Stimulated activated CD4-positive, alpha-beta T cell treated with anti-CD3 and anti-CD28 coated beads, Interleukin-15, amount 100 ng/mL, for 24 hours (primary cell): ENCODE measurements around the gene MAP2K7.
"Not testable (repeated sequence)": the region's sequence is repeated elsewhere in the genome, so short reads cannot be mapped to it uniquely, and the experiment has no call there.

ENCODE experiments used
- DNase-seq: peaks from one replicate; pipeline ENCODE4 v3.0.0-alpha.2; 2020

The MAP2K7 gene

DNA sequence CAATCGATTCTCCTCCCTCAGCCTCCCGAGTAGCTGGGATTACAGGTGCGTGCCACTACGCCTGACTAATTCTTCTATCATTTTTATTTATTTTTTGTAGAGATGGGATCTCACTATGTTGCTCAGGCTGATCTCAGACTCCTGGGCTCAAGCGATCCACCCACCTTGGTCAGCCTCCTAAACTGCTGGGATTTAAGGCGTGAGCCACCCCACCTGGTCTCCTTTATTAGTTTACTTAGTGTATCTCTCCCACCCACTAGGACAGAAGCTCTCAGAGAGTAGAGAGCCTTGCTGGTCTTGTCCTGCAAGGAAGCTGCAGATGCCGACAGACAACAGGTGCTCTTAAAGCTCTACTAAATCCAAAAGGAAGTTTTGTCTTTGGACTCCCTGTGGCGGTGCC is 17.9 kb upstream of the MAP2K7 start:
- no peak for DNase-seq

DNA sequence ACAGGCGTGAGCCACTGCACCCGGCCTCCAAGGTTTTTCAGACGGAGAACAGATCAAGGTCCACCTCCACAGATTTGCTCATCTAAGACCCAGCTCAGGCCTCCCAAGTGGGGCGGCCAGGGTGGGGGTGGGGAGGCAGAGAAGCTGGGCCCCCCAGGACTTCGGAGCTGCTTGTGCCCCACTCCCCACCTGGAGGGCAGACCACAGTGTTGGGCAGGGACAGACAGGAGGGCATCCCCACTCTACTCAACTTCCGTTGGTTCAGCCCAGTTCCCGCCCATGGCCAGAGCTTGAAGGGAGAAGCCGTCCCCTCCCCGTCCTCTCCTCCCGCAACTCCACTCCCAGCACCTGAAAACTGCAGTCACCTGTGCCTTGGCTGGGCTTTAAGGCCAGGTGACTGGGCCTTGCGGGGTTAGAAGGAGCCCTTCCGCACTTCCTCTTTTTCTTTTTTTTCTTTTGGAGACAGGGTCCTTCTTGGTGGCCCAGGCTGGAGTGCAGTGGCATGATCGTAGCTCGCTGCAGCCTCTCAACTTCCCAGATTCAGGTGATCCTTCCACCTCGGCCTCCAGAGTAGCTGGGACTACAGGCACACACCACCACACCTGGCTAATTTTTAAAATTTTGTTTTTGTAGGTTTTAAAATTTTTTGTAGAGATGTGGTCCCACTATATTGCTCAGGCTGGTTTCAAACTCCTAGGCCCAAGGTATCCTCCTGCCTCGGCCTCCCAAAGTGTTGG is 16.1 kb upstream of the MAP2K7 start:
- no peak for DNase-seq

DNA sequence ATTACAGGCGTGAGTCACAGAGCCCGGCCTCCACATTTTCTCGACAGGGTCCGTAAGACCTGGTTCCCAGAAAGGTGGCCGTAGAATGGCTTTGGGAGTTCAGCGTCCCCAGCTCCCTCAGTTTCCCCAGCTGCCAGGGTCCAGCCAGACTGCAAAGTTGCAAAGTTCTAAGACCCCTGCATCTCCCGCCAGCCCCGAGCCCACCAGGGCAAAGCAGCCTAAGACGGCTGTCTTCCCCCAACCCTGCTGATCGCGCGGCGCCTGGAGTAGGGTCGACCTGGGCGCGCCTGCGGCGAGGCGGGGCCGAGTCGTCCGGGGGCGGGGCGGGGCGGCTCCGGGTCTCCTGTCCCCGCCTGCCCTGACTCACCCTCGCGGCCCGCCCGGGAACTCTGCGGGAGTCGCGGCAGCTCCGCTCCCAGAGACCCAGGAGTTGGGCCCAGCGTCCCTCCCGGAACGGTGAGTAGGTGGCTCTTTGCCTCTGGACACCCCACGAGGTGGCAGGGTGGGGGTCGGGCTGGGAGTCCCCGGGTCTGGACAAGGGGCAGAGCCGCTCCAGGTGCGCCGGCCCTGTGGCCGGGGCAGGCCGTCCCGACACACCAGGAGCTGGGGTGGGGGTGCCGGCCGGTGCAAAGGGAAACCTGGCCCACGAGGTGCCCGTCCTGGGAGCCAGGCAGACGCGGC is 15.4 kb upstream of the MAP2K7 start, which contains the start of gene LRRC8E:
LRRC8E (plus strand) TSS at position 366 of the 681 bp plus-strand sequence. CDS start 7,094 bp downstream, outside the sequence.
- peak; percentile 76 for DNase-seq

DNA sequence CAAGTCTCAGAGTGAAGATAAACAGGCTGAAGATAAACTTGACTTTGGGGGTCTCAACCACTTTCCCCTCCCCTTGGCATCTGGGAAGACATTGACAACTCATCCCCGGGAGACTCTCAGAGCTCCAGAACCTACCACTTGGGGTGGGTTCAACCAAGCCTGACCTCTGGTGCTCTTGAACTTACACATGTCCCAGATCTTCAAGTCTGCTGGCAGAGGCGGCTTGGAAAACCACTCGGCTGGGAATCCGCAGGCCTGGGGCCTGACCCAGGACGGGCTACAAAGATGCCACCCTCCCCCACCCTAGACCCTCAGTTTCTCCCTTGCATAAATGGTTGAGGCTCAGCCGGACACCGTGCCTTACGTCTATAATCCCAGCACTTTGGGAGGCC is 14.9 kb upstream of the MAP2K7 start:
- DNase-seq: no peak

DNA sequence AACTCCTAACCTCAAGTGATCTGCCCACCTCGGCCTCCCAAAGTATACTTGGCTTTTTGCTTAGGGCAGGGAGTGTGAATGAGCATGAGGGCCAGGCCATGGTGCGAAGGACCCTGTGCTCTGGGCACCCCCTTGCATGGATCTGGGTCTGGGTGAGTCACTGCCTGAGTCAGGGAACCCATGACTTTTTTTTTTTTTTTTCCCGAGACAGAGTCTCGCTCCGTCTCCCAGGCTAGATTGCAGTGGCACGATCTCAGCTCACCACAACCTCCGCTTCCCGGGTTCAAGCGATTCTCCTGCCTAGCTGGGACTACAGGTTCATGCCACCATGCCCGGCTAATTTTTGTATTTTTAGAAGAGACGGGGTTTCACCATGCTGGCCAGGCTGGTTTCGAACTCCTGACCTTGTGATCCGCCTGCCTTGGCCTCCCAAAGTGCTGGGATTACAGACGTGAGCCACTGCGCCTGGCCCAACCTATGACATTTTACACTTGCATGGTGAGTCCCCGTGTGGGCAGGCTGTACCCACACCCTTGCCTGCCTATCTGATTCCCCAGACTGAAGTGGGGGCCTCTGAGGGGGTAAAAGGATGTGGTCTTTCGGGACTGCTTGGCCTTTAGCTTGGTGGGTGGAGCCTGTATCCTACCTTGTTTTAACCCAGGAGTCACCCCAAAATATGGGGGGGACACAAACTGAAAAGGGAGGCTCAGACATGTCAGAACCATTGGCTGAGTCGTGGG is 10.1 kb upstream of the MAP2K7 start:
- not testable (repeated sequence) for DNase-seq

DNA sequence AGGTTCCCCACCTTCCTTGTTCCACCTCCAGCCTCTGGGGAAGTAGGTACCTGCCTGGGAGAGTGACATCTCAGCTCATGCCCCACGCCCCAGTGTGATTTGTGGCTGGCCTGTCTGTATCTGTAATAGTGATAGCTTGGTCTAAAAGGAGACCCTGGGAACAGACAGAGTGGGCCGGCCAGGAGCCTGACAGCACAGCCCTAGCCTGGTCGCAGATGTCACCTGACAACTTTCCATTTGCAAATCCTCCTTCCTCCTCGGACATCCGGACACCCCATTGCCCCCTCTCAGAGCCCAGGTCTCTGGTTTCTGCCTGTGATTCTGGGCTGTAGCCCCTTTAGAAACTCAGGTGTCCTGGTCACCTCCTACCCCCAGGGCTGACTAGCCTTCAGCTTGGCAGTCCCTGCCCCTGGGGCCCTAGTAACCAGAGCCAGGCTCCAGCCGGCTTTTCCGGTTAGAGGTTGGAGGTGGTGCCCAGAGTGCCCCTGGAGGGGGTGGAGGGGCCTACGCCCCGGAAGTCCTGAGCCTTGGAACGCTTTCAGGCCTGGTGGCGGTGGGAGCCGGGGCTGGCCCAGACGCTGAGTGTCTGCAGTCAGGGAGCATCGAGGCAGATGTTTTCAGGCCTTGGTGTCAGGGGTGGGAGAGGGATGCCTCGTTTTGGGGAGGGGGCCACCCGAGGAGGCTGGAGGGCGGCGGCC is 8.9 kb upstream of the MAP2K7 start:
- no peak for DNase-seq

DNA sequence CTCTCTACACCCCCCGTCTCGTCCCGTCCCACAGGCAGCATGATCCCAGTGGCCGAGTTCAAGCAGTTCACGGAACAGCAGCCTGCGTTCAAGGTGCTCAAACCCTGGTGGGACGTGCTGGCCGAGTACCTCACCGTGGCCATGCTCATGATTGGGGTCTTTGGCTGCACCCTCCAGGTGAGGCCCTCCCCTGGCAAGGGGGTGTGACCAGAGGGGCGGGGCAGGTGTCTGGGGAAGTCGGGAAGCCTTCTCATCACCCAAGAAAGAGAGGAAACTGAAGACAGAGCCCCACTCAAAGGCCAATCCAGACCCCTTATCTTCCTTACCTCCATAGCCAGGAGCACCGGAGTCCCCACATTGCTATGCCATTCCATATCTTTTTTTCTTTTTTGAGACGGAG is 8.1 kb upstream of the MAP2K7 start:
- DNase-seq: no peak

DNA sequence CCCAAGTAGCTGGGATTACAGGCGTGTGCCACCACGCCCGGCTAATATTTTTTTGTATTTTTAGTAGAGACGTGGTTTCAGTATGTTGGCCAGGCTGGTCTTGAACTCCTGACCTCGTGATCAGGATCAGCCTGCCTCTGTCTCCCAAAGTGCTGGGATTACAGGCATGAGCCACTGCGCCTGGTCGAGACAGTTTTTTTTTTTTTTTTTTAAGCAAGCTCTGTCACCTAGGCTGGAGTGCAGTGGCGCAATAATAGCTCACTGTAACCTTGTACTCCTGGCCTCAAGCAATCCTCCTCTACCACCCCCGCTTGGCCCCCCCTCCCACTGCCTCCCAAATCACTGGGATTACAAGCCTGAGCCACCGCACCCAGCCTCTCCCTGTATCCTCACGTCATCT is 6.4 kb upstream of the MAP2K7 start:
- no peak for DNase-seq

DNA sequence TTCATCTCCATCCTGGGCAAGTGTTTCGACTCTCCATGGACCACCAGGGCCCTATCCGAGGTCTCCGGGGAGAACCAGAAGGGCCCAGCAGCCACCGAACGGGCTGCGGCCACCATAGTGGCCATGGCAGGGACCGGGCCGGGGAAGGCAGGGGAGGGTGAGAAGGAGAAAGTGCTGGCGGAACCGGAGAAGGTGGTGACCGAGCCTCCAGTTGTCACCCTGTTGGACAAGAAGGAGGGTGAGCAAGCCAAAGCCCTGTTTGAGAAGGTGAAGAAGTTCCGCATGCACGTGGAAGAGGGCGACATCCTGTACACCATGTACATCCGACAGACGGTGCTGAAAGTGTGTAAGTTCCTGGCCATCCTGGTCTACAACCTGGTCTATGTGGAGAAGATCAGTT is 4.7 kb upstream of the MAP2K7 start:
- no peak for DNase-seq

DNA sequence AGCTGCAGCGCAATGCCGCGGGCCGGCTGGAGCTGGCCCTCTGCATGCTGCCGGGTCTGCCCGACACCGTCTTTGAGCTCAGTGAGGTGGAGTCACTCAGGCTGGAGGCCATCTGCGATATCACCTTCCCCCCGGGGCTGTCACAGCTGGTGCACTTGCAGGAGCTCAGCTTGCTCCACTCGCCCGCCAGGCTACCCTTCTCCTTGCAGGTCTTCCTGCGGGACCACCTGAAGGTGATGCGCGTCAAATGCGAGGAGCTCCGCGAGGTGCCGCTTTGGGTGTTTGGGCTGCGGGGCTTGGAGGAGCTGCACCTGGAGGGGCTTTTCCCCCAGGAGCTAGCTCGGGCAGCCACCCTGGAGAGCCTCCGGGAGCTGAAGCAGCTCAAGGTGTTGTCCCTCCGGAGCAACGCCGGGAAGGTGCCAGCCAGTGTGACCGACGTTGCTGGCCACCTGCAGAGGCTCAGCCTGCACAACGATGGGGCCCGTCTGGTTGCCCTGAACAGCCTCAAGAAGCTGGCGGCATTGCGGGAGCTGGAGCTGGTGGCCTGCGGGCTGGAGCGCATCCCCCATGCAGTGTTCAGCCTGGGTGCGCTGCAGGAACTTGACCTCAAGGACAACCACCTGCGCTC is 3.8 kb upstream of the MAP2K7 start:
- DNase-seq: no peak

DNA sequence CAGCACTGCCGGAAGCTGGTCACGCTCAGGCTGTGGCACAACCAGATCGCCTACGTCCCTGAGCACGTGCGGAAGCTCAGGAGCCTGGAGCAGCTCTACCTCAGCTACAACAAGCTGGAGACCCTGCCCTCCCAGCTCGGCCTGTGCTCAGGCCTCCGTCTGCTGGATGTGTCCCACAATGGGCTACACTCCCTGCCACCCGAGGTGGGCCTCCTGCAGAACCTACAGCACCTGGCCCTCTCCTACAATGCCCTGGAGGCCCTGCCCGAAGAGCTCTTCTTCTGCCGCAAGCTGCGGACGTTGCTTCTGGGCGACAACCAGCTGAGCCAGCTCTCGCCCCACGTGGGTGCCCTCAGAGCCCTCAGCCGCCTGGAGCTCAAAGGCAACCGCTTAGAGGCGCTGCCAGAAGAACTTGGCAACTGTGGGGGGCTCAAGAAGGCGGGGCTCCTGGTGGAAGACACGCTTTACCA is 3.2 kb upstream of the MAP2K7 start:
- no peak for DNase-seq

DNA sequence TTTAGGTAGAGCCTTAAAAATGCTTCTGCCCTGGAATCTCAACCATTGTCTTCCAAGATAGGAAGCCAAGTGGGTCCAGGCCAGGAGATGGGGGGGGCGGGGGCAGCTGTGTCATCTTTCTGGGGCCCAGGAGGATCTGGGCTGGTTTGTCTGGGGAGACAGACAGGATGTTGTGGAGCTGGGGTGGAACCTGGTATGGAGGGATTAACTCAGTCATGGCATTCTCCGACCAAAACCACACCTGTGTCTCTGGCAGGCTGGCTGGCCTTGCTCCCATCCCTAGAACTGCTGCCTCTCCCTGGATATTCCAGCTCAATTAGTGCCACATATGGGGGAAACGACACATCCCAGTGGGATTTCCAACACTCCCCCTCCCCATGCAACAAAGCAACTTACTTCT is 2.7 kb upstream of the MAP2K7 start:
- no peak for DNase-seq

DNA sequence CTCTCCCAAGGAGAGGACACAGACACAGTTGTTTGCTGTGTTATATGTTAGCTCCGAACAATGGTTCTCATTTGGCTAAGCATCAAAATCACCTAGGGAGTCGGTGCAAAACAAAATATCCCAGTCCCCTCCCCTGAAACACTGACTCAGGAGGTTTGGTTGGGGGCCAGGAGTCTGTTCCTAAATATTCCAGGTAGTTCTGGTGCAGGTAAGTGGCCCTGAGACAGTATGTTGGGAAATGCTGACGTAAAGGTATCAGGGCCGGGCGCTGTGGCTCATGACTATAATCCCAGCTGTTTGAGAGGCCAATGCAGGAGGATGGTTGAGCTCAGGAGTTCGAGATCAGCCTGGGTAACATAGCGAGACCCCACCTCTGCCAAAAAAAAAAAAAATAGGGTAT is 2.3 kb upstream of the MAP2K7 start:
- no peak for DNase-seq

DNA sequence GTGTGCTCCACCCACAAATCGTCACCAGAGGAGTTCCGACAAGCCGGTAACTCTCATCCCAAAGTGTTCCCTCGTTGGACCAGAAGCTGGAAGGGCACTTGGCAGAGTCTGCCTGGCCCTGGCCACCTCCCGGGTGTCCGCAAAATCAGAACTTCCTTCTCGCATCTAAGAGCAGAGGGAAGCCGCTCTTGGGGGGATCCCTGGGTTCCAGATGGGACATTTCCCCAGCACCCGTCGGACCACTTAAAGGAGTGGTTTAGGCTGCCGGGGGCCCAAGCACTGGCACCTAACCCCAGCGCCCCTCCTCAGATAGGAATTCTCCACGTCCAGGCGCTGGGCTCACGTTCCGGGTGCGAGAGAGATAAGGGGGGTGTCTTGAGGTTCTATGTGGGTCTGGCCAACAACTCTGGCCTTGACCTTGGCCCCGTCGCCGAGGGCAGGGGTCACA is 857 bp upstream of the MAP2K7 start:
- DNase-seq: no peak

DNA sequence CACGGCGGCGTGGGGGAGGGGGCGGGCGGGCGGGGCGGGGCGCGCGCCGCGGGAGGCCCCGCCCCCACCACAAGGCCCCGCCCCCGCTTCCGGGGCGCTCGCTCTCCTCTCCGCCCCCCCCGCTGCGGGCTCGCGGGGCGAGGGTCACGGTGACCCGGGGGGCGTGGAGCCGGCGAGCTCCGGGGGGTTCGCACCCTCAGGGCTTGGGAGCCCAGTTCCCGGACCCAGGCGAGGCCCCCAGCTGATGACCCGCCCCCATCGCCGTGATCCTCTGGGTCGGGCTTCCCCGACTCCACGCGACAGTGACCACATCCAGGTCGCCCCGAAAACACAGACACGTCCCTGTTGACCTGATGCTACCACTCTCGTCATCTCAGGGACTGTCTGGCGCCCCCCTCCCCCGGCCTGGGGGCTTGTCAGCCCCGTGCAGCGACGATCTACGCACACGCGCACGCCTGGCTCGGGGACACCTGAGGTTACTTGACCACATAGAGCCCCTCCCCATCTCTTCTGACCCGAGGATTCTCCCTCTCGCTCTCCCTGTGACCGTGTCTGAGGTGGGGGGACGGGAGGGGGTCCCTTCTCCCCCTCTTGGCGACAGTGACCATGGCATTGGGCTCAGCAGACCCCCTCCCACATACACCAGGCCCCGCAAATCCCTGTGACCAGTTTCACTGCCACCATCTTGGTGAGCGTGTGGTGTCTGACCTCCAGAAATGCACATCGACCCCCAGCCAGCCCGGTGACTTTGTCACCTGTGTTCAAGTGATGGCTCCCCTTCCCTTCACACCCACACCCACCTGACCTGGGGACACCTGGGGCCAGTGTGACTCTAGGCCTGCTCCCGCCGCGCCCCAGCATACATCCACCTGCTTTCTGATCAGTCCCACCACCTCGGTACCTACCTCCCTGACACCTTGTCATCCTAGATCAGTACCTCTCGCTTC is 670 bp downstream of the MAP2K7 start:
- peak; percentile 68 for DNase-seq

DNA sequence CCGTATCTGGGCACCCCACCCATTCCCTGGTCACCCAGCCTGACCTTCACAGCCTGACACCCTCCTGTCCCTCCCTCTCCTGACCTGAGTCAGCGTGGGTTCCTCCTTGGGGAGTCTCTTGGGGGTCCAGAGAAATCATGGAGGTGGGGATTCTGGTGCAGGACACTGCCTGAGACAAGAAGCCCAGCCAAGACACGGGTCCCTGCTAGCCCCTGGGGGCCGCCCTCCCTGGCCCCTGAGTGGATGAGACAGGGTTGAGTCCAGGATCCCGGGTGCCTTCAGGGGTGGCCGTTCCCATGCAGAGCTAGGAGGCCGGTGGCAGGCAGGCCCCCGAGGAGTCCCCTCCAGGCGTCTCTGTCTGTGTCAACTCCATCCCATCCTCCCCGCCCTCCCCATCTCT is 1.6 kb downstream of the MAP2K7 start:
- DNase-seq: no peak

DNA sequence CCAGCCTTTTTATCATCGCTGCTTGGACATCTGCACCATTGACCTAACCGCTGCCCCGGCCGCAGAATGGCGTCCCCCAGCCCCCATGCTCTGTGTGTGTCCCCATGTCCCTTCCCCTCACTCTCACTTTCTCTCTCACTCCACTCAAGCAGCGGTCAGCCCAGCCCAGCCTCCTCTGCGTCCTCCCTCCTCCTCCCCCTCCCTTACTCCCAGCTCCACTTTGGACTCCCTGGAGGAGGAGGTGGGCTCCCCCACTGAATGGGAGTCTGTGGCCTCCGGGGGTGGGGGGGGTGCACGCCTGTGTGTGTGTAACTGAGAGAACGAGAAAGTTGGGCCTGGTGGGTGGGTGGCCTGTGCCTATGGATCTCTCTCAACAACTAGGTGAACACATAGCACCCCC is 2.2 kb downstream of the MAP2K7 start:
- DNase-seq: no peak

DNA sequence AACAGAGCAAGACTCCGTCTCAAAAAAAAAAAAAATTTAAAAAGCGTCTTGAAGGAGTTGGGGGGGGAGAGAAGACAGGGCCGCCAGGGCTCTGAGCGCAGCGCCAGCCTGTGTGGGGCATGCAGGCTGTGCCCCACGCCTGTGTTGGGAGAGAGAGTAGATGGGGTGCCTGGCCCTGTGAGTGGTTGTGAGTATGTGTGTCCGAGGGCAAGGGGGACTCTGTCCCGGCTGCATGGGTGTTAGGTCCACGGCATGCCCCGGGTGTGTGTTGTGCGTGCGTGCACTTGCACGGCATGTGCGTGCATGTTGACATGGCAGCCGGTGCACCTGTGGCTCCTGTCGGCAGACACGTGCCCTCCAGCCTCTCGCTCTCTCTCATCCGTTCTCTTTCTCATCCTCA is 3.4 kb downstream of the MAP2K7 start:
- DNase-seq: no peak

DNA sequence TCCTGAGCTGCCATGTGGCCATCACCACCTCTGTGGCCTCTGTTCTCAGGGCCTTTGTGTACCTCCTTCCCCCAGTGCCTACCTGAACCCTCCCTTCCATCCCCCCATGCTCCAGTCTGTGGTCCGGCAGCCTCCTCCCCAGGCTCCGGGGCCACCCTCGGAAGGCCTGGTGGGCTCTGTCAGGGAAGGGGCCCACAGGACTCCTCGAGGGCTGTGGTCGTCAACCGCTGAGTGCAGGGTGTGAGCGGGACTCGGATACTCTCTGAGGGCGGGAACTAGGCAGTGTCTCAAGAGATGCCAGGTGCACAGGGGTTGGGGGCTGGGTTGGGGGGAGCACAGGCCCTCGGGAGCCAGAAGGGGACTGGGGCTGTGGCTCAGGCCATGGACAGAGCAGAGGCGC is 3.9 kb downstream of the MAP2K7 start:
- no peak for DNase-seq

DNA sequence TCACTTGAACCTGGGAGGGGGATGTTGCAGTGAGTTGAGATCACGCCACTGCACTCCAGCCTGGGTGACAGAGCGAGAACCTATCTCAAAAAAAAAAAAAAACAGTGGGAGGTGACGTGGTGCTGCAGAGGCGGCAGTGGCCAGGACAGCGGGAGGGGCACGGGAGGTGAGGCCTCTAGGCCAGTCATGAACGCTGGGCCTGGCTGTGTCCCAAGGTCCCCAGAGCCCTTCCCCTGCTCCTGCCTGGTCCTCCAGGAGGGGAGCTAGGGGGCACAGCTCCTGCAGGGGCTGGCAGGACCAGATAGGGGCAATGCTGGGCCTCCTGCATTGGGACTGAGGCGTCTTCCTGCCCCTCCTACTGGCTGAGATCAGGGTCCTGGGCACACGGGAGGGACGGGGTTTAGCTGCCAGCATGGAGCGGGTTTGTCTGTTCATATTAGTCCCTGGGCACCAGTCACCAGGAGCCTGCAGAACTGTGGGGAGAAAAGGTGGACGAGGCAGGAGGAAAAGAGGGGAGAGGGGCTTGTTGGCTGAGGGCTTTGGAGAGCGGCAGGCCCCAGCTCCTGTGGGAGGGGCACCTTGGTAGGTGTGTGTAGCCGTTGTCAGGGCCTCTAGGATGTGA is 4.5 kb downstream of the MAP2K7 start:
- no peak for DNase-seq
